HCT116 (cell line): ENCODE measurements around the gene MTPN. TPM values are rescaled to one million over a fixed set of nuclear protein-coding genes. Genes with fewer than 3 reads are reported as not detected.

Source experiments
- ATAC-seq: fragments of 200-7000 bp; cut with Tn5 transposase; 2 replicates; pipeline ENCODE4 v1.9.1; 2020; ENCODE audit warnings: mild to moderate bottlenecking, moderate library complexity
- BruUV-seq: library from RNA; stranded (reverse); fragments of 400-500 nt; replicated peaks from 2 replicates; lab custom pipeline; 2021; lab: Mats Ljungman, UMichigan
- CTCF ChIA-PET: fragments of 300-600 bp; sonication (Branson Sonifier 250); formaldehyde crosslinking; loops from one replicate; lab custom pipeline; 2021; ENCODE audit warnings: antibody characterized with exemption; lab: Charles Lee
- POLR2A ChIA-PET: fragments of 300-600, 350-600 bp; sonication (Branson Sonifier 250); formaldehyde crosslinking; loops from one replicate; lab custom pipeline; 2021; ENCODE audit warnings: antibody characterized with exemption; lab: Charles Lee
- RAD21 ChIA-PET, 2 experiments: fragments of 300-600 bp; sonication (Branson Sonifier 250); formaldehyde crosslinking; loops; one replicate each; lab custom pipeline; 2023; ENCODE audit warnings: low total read pairs in 2 of 2; ENCODE audit not compliant: uncharacterized antibody in 2 of 2, unreplicated experiment in 2 of 2, low non-redundant PET in 1 of 2; lab: Charles Lee
- DNase-seq: peaks from one replicate; pipeline ENCODE4 v3.0.0-alpha.2; 2010; ENCODE audit warnings: low read depth, low spot score
- H2AFZ ChIP-seq: fragments of 200-600 bp; shearing (Covaris generic), sonication (generic); 2 replicates; pipeline ENCODE4 v1.6.1; 2017; ENCODE audit warnings: low read depth, mixed run types, mixed read lengths, antibody characterized with exemption, low read length; ENCODE audit not compliant: poor library complexity, severe bottlenecking
- H3K27ac ChIP-seq: 2 replicates; pipeline ENCODE4 v1.5.1; 2012; ENCODE audit warnings: low read depth, low read length
- H3K27me3 ChIP-seq: fragments of 200-600 bp; sonication (generic); 2 replicates; pipeline ENCODE4 v1.6.1; 2016; ENCODE audit warnings: mixed run types, low read length, mixed read lengths; ENCODE audit not compliant: insufficient read depth
- H3K36me3 ChIP-seq, 2 experiments: fragments of 200-500 bp in 1 of 2; fragments of 200-600 bp in 1 of 2; sonication (Bioruptor generic) in 1 of 2; sonication (generic) in 1 of 2; 2 replicates each; pipeline versions ENCODE4 v1.5.1 to v1.6.1; 2014 to 2016; ENCODE audit warnings: low read length in 2 of 2, inconsistent platforms in 1 of 2, mixed read lengths in 1 of 2, mixed run types in 1 of 2; ENCODE audit not compliant: insufficient read depth in 2 of 2, control insufficient read depth in 1 of 2
- H3K4me1 ChIP-seq, 2 experiments: fragments of 200-600 bp in 1 of 2; sonication (generic) in 1 of 2; 2 replicates each; pipeline versions ENCODE4 v1.5.1 to v1.6.1; 2012 to 2017; ENCODE audit warnings: low read length in 2 of 2, inconsistent platforms in 1 of 2, mild to moderate bottlenecking in 1 of 2, mixed read lengths in 1 of 2, mixed run types in 1 of 2, moderate library complexity in 1 of 2; ENCODE audit not compliant: insufficient read depth in 2 of 2, control insufficient read depth in 1 of 2
- H3K4me2 ChIP-seq: fragments of 200-600 bp; sonication (generic); 2 replicates; pipeline ENCODE4 v1.6.1; 2017; ENCODE audit warnings: mixed run types, low read length, mixed read lengths
- H3K4me3 ChIP-seq, 2 experiments: fragments of 200-600 bp in 1 of 2; sonication (generic) in 1 of 2; replicated peaks in 1 of 2; 2 replicates each; pipeline ENCODE4 v1.5.1; 2011 to 2016; ENCODE audit warnings: low read length in 2 of 2, control low read depth in 1 of 2, low read depth in 1 of 2, mild to moderate bottlenecking in 1 of 2, mixed read lengths in 1 of 2, mixed run types in 1 of 2
- H3K79me2 ChIP-seq: fragments of 200-600 bp; sonication (generic); 2 replicates; pipeline ENCODE4 v1.6.1; 2017; ENCODE audit warnings: mild to moderate bottlenecking, mixed run types, low read length, moderate library complexity, mixed read lengths; ENCODE audit not compliant: insufficient read depth
- H3K9ac ChIP-seq: fragments of 200-600 bp; sonication (generic); 2 replicates; pipeline ENCODE4 v1.6.1; 2016; ENCODE audit warnings: low read length, mixed read lengths
- H3K9me2 ChIP-seq: fragments of 200-600 bp; sonication (generic), shearing (Covaris generic); 2 replicates; pipeline ENCODE4 v1.6.1; 2017; ENCODE audit warnings: mixed run types, mild to moderate bottlenecking, moderate library complexity; ENCODE audit not compliant: insufficient read depth
- H3K9me3 ChIP-seq, 2 experiments: fragments of 200-500 bp in 1 of 2; fragments of 200-600 bp in 1 of 2; sonication (Bioruptor generic) in 1 of 2; sonication (generic) in 1 of 2; 2 replicates each; pipeline ENCODE4 v1.6.1; 2014 to 2017; ENCODE audit warnings: low read length in 2 of 2, mixed read lengths in 2 of 2, inconsistent platforms in 1 of 2, low read depth in 1 of 2, mild to moderate bottlenecking in 1 of 2, mixed run types in 1 of 2, moderate library complexity in 1 of 2; ENCODE audit not compliant: control insufficient read depth in 1 of 2, insufficient read depth in 1 of 2
- H4K20me1 ChIP-seq: fragments of 200-600 bp; sonication (generic), shearing (Covaris generic); 2 replicates; pipeline ENCODE4 v1.6.1; 2017; ENCODE audit warnings: mixed run types, mild to moderate bottlenecking, moderate library complexity; ENCODE audit not compliant: insufficient read depth
- CBX3 ChIP-seq: IDR thresholded peaks from 2 replicates; pipeline ENCODE4 v1.6.1; 2012; ENCODE audit warnings: low read depth
- CEBPB ChIP-seq: IDR thresholded peaks from 2 replicates; pipeline ENCODE4 v1.6.1; 2012; ENCODE audit warnings: low read depth
- EGR1 ChIP-seq: IDR thresholded peaks from 2 replicates; pipeline ENCODE4 v1.6.1; 2012; ENCODE audit warnings: low read depth
- ELF1 ChIP-seq: IDR thresholded peaks from 2 replicates; pipeline ENCODE4 v1.6.1; 2012; ENCODE audit warnings: low read depth, borderline replicate concordance
- EZH2 ChIP-seq: fragments of 200-600 bp; sonication (generic); IDR thresholded peaks from 2 replicates; pipeline ENCODE4 v1.6.1; 2017; ENCODE audit warnings: antibody characterized with exemption, mixed run types
- EZH2phosphoT487 ChIP-seq: fragments of 200-600 bp; IDR thresholded peaks from 2 replicates; pipeline ENCODE4 v1.6.1; 2018; ENCODE audit warnings: antibody characterized with exemption, borderline replicate concordance
- JUND ChIP-seq: IDR thresholded peaks from 2 replicates; pipeline ENCODE4 v1.6.1; 2012
- POLR2A ChIP-seq: IDR thresholded peaks from 2 replicates; pipeline ENCODE4 v1.7.0; 2011; ENCODE audit warnings: borderline replicate concordance; ENCODE audit not compliant: insufficient read depth, insufficient read length; ENCODE audit errors: extremely low read depth
- POLR2AphosphoS5 ChIP-seq: IDR thresholded peaks from 2 replicates; pipeline ENCODE4 v1.6.1; 2011; ENCODE audit warnings: mild to moderate bottlenecking, low read depth, low read length, moderate library complexity
- RAD21 ChIP-seq: IDR thresholded peaks from 2 replicates; pipeline ENCODE4 v1.6.1; 2012; ENCODE audit warnings: low read depth, mild to moderate bottlenecking
- SIN3A ChIP-seq: IDR thresholded peaks from 2 replicates; pipeline ENCODE4 v1.6.1; 2012; ENCODE audit warnings: low read depth
- TCF7L2 ChIP-seq: IDR thresholded peaks from 2 replicates; pipeline ENCODE4 v1.7.0; 2011; ENCODE audit warnings: borderline replicate concordance, inconsistent platforms; ENCODE audit not compliant: insufficient read depth, insufficient read length; ENCODE audit errors: extremely low read depth
- YY1 ChIP-seq: IDR thresholded peaks from 2 replicates; pipeline ENCODE4 v1.6.1; 2011; ENCODE audit warnings: low read length, low read depth, moderate library complexity, mild to moderate bottlenecking; ENCODE audit not compliant: insufficient replicate concordance; ENCODE audit errors: extremely low read depth
- ZFX ChIP-seq: fragments of 450-650 bp; IDR thresholded peaks from 2 replicates; pipeline ENCODE4 v1.6.1; 2017
- ZNF274 ChIP-seq: fragments of 200-500 bp; sonication (Bioruptor generic); IDR thresholded peaks from 2 replicates; pipeline ENCODE4 v1.6.1; 2014; ENCODE audit warnings: mild to moderate bottlenecking, low read depth, low read length, inconsistent platforms
- intact Hi-C: fragments of 100-400 bp; cut with micrococcal nuclease; formaldehyde crosslinking; loops from 2 replicates; pipeline ENCODE4 v1.10.0; 2022
- total RNA-seq: library from RNA; stranded (reverse); gene quantifications from one replicate; pipeline ENCODE4 v1.2.1, GENCODE V29; 2021; ENCODE audit not compliant: unreplicated experiment
- TF ChIP-seq, protein P1 (sequence below): IDR thresholded peaks from 2 replicates; pipeline ENCODE4 v1.6.1; 2011; ENCODE audit warnings: mild to moderate bottlenecking, low read length, moderate library complexity; ENCODE audit not compliant: insufficient replicate concordance; ENCODE audit errors: extremely low read depth
- TF ChIP-seq, protein P2 (sequence below): IDR thresholded peaks from 2 replicates; pipeline ENCODE4 v1.6.1; 2012

The MTPN gene
- total RNA-seq, 1 experiment from 2014 or later = 152 TPM

DNA sequence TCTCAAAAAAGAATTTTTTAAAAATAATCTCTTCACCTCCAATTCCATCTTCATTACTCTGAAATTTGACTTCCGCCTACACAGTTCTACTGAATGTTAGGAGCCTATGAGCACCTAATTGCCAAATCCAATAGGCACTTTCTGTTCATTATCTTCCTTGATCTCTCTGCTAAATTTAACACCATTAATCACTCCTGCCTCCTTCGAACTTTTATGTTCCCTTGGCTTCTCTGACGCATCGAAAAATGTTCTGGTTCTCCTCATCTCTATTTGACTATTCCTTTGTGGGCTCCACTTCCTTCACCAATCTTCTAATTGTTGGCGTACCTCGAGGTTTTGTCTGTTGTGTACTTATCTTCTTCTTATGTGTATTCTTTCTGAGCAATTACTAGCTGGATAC, 87.3 kb downstream of the MTPN start:
- intact Hi-C loops = no loop called here
- no peaks in the 10 kb centered on the region for H3K9me3 ChIP-seq
- POLR2A ChIA-PET = no interaction called here
- no peaks in the 10 kb centered on the region for H3K9me2 ChIP-seq
- CTCF ChIA-PET = no interaction called here
- H3K79me2 ChIP-seq = no peaks in the 10 kb centered on the region
- no peaks in the 10 kb centered on the region for H3K4me1 ChIP-seq
- no peaks in the 10 kb centered on the region for H3K27me3 ChIP-seq
- ATAC-seq = no peak
- H3K4me3 ChIP-seq = no peak overlapping the region
- H4K20me1 ChIP-seq = no peaks in the 10 kb centered on the region
- no peak overlapping the region for H2AFZ ChIP-seq
- no TSS peak for BruUV-seq
- no peak for DNase-seq
- H3K9ac ChIP-seq = no peak overlapping the region
- no peak overlapping the region for H3K4me2 ChIP-seq
- no peaks in the 10 kb centered on the region for H3K36me3 ChIP-seq
- H3K27ac ChIP-seq = no peak overlapping the region
- RAD21 ChIA-PET = no interaction called here
- TF ChIP-seq SIN3A (no peak), EZH2 (no peak), CBX3 (no peak), POLR2A (no peak), EGR1 (no peak), JUND (no peak), ELF1 (no peak), YY1 (no peak), ZNF274 (no peak), RAD21 (no peak), TCF7L2 (no peak), POLR2AphosphoS5 (no peak), ZFX (no peak), EZH2phosphoT487 (no peak), CEBPB (no peak)
- TF ChIP-seq, protein P1, sequence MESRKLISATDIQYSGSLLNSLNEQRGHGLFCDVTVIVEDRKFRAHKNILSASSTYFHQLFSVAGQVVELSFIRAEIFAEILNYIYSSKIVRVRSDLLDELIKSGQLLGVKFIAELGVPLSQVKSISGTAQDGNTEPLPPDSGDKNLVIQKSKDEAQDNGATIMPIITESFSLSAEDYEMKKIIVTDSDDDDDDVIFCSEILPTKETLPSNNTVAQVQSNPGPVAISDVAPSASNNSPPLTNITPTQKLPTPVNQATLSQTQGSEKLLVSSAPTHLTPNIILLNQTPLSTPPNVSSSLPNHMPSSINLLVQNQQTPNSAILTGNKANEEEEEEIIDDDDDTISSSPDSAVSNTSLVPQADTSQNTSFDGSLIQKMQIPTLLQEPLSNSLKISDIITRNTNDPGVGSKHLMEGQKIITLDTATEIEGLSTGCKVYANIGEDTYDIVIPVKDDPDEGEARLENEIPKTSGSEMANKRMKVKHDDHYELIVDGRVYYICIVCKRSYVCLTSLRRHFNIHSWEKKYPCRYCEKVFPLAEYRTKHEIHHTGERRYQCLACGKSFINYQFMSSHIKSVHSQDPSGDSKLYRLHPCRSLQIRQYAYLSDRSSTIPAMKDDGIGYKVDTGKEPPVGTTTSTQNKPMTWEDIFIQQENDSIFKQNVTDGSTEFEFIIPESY = no peak
- TF ChIP-seq, protein P2, sequence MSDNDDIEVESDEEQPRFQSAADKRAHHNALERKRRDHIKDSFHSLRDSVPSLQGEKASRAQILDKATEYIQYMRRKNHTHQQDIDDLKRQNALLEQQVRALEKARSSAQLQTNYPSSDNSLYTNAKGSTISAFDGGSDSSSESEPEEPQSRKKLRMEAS = no peak
